HG03442 (cell line): ENCODE results near the gene RTL1.

ENCODE experiments used
- ATAC-seq: cut with Tn5 transposase; IDR thresholded peaks from one replicate; pipeline ENCODE4 v1.9.1; 2021; ENCODE audit warnings: mild to moderate bottlenecking, moderate library complexity; ENCODE audit not compliant: unreplicated experiment

Gene RTL1

DNA sequence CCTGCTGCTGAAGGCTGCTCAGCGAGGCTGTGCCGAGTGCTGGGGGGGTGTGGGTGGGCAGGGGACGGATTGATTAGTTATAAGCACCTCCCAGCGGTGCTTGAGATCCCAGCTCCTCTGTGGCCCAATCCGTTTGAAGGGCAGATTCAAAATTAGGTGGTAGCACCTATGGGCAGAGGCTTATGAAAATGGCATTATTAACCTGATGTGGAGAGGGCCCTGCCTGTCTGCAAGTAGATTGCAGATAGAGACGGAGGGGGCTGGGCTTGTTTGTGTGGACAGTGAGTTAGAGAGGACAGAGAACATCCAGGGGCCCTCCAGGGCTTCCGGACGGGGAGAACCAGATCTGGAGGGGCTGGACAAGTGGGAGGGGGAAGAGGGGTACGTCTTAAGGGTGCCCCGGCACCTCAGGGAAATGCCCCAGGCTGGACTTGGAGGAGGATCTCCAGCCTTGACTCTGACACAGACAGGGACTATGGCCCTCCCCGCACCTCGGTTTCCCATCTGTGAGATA lies at the start of gene RTL1:
Gene RTL1, minus strand, starts transcription at position 51 of the 514 bp plus-strand sequence. CDS start 18,934 bp downstream, outside the sequence.
- ATAC-seq, result no peak

- no peak for ATAC-seq
Measured at GRCh38 chr14:100950024-100950423, 46.5 kb upstream of the RTL1 start.

- no peak for ATAC-seq
Measured at GRCh38 chr14:100944052-100944451, 40.5 kb upstream of the RTL1 start.

DNA sequence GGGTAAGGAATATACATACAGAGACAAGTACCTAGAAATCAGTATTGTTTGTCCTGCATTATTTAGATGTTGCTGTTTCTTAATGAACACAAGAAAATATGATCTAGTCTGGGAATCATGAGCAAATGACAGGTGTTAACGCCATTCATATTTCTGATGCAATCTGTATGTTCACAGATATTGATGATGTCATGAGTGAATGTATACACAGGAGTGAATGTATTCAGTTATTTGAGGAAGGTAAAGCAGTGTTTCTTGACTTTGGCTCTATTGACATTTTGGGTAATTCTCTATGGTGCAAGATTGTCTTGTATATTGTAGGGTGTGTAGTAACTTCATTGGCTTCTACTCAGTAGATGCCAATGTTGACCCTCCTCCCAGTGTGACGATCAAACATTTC lies 26.7 kb upstream of the RTL1 start:
- ATAC-seq, result no peak

- ATAC-seq, result no peak
Measured at GRCh38 chr14:100915560-100915959, 12.0 kb upstream of the RTL1 start.

DNA sequence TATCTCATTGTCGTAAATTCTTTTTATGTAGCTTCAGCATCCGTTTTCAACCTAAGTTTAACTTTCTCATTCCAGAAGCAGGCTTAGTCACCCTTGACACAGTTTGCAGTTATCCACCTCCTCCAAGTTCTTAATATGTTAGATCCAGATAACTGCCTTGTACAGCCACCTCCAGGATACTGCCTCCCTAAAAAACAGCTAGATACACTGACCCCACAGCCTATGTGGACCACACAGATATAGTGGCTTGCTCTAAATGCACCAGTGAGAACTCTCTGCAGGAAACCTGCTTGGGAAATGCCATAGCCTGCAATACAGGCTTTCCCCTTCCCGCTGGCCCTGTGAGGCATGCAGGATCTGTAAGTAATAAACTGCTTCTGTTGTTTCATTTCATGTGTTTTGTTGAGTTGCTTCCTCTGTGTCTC lies 11.1 kb upstream of the RTL1 start:
- ATAC-seq, result no peak

DNA sequence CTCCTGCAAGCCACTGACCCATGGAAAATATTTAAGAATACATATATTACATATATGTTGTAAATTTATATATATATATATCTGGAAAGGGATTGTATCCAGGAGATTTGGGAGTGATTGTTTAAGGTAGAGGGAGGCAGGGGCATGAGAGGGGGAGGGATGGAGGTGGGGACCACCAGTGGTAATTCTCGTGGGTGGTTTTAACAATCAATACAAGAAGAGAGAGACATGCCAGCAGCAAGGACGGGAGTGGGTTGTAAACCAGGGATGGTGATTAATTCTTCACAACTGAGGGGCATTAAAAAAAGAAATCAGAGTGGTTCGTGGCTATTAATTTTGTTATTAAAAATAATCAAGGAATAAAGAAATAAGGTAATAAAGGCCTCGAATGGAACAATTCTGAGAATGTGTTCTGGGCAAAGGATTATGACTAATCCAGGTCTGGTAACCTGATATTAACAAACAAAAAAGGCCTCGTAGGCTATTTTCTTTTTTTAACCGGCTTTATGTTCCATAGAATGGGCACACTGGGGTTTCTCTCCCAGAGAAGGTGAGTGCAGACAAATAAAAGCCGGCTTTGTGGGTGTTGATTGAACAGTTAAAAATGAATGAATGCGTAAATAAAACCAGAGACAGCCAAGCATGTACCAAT lies 8.3 kb upstream of the RTL1 start:
- ATAC-seq, result no peak

DNA sequence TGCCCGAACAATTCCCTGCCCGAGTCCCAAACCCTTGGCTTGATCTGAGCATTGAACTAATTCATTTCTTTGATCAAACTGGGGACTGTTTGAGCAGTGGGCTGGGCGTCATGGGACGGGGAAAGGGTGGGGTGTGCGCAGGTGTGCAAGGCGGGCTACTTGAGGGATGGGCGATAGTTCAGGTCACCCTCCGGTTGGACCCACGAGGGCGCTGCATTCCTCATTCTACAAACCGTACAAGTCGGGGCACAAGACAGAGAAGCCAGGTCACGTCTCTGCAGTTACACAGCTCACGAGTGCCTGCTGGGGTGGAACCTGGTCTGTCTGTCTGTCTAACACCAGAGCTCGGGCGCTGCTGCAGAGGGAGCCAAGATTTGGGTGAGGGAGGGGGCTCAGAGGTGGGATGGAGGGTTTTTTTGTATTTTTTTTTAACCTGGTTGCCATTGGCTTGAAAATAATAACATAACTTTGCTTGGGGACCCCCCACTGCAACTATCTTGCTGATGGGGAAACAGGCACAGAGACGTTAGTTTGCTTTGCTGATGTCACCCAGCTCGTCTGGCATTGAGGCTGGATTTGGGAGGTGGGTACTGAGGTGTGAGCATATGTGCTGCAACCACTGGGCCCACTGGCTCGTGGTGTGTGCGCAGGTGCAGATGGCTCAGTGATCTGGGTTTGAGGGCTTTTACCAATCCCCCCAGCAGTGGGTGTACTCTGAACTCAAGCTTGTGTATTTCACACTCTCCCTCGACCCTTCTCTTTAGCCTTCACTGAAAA lies 7.6 kb upstream of the RTL1 start:
- no peak for ATAC-seq

- ATAC-seq, result no peak
Measured at GRCh38 chr14:100909439-100909838, 5.9 kb upstream of the RTL1 start.

- no peak for ATAC-seq
Measured at GRCh38 chr14:100907240-100907639, 3.7 kb upstream of the RTL1 start.

DNA sequence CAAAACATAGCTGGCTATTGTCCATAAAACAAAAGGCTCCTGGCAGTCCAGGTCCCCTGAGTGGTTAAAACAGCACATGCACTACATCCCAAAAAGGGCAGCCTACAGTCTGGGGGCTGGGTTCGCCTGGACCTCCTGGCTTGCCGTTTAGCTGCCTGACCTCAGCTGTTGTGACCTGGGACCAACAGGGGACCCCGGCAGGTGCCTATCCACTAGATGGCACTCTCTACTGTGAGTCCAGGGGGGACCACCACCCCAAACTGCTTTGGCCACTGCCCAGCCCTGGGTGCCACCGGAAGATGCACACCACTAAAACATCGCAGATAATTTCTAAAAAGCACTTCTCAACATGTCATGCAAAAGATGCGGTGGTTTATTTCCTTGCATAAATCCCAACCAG lies 2.9 kb upstream of the RTL1 start:
- no peak for ATAC-seq

GRCh38 chr14:100905166-100905565 lies 1.6 kb upstream of the RTL1 start:
- ATAC-seq, result no peak

DNA sequence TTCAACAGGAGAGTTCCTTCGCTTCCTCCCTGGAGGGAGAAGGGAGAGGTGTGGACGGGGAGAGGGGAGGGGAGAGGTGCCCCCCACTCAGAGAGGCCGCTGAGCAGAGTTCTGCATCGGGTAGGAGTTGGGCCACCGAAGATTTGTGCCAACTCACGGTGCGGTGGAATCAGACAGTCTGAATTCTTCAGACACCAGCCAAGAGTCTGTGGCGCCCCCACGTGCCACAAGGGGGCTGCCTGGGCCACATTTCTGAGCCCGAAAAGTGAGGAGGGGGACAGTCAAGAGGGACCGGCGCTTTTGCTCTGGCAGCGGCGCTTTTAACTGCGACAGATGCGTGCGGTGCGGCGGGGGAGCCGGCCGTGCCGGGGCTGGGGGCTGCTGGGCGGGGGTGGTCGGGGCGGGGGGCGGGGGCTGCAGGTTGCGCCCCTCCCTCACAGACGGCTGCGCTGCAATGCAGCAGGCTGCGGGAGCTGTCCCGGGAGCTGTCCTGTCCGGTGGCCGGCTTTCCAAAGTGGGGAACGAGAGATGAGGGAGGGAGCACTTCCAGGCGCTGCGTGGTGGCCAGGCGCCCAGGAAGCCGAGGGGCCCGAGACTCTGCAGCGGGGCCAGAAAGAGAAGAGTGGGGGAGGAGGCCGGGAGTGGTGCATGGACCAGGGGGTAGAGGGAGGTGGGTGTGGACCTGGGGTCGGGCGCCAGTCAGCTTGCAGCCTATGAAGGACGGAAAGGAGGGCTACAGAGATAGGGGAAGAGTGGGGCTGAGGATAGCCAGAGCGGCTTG lies 975 bp upstream of the RTL1 start:
- ATAC-seq, result no peak

DNA sequence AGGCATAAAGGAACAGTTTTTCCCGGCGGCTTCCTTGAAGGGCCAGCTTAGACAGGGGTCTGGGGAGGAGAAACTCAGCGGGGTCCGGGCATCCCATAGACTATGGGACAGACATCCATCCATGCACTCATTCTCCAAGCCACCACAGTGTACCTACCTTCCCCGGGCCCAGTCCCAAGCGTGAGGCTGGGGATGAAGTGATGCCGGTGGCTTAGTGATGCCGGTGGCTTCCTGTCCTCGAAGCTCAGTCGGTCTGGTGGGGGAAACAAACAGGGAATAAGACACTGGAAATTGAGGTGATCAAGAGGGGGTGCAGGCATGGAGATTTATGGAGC lies 421 bp downstream of the RTL1 start:
- ATAC-seq, result no peak

DNA sequence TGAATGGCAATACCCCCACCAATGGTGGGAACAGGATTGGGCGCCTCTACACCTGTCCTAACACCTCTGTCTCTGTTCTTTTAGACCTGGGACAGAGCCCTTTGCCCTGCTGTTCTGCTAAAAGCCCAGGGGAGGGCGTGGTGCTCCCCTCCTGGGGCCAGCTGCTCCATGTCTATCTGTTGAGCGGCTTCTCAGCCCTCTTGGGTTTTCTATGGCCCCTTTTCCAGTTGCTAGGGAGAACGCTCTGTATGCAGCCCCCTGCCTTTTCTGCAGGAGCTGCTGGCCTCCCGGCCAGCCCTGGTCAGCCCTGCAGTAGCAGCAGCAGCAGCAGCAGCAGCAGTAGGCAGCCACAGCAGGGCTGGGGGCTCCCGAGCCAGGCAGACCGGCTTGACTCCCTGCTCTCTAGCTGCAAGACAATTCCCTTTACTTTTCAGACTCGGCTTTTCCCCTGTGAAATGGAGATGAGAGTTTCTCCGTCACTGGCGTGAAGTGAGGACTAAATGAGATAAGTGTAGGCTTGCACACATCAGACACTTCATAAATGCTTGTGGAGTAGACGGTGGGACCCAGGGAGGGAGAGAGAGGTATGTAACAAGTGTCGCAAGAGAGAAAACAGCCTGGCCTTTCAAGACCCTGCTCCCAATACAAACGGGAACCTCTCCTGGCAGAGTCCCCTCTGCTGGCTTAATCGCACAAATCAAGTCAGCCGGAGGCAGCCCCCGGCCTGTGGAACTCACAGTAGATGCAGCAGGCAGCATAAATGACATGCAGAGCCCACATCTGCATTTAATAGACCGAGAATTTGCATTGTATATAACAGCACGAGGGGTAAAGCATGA lies 1.0 kb downstream of the RTL1 start:
- ATAC-seq, result no peak

DNA sequence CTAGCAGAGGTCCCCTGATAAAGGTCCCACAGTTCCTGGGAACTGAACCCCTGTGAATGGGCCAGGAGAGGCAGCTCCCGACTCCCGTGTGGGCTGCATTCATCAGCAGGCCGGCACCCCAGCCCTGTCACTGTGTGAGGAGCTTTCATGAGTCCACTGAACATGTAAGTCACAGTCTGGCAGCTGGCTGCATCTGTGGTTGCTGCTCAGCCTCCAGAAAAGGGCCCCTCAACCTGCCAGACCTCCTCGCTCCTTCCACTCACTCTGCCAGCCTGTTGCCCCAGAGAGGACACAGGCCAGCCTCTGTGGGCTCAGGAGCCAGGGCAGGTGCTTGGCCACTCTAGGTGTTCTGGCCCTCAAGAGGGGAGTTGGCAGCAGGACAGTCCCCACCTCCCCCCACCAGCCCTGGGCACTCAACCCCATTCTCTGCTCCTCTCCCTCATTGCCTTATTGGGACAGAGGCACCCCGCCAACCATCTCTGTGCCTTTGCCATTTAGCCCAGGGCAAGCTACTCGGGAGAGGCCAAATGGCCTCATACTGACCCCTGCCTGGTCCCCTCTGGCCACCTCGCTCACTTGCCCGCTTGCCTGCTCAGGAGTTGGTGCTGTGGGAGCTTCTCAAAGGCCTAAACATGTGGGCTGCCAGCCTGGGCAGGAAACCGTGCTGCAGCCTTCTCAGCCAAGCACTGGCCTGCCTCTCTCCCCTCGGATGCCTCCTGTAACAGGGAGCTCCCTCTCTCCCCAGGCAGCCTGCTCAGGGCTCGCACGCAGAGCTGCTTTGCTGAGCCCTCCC lies 1.9 kb downstream of the RTL1 start:
- ATAC-seq, result no peak

GRCh38 chr14:100900837-100901390 lies 2.6 kb downstream of the RTL1 start:
- ATAC-seq, result no peak

- no peak for ATAC-seq
Measured at GRCh38 chr14:100899884-100900771, 3.4 kb downstream of the RTL1 start.
